Gastroesophageal sphincter (tissue), 3 donors: Measurements from ENCODE around the gene MAPK8IP3.

Experiments
- EP300 ChIP-seq: sonication (generic); formaldehyde crosslinking; IDR thresholded peaks from one replicate; pipeline ENCODE4 v1.6.1; 2017; ENCODE audit warnings: antibody characterized with exemption, mild to moderate bottlenecking
- POLR2A ChIP-seq, 2 donors: fragments of 450-650 bp; IDR thresholded peaks; one replicate each; pipeline ENCODE4 v1.6.1; 2017; ENCODE audit warnings: antibody characterized with exemption in 2 of 2, mild to moderate bottlenecking in 2 of 2, moderate library complexity in 1 of 2
- POLR2AphosphoS5 ChIP-seq: sonication (generic); formaldehyde crosslinking; IDR thresholded peaks from one replicate; pipeline ENCODE4 v1.6.1; 2017; ENCODE audit warnings: antibody characterized with exemption
- TF ChIP-seq, protein P1 (sequence below), 4 experiments: fragments of 200-600 bp in 2 of 4; fragments of 450-650 bp in 2 of 4; sonication (generic) in 1 of 4; IDR thresholded peaks; one replicate each; pipeline ENCODE4 v1.5.1; 2017 to 2019; ENCODE audit warnings: antibody characterized with exemption in 4 of 4, mild to moderate bottlenecking in 2 of 4, moderate library complexity in 2 of 4

DNA sequence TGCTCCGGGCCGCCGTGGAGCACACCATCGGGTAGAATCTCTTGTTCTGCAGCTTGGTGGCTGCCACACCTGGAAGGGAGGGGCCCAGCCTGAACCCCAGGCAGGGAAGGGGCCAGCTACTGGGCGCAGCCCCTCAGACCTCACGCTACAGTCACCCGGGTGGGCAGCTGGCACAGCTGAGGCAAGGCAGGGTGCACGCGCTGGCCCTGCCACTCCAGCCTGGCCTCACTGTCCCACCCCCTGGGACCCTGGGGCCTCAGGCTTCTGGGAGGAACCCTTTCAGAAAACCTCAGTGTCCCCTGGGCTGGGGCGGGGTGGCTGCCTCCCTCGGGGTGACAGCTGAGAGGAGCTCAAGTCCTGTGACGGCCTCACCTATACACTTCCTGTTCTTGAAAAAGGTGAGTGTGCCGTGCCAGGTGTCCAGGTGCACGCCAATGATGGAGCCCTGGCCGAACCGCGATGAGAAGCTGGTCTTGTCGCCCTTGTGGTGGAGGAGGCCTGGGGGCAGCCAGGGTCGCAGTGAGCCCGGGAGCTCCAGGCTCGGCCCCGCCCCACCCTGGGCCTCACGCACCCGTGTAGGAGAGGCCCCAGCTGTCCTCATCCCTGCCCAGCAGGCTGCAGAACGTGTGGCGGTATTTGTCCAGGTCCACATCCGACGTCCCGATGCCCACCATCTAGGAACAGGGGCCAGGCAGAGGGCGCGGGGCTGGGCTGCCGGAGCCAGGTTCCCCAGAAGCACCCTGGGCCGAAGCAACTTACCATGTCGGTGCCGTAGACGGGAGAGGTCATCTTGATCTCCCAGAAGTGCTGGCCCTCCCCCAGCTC lies 71.6 kb downstream of the MAPK8IP3 start:
- TF ChIP-seq, protein P1, sequence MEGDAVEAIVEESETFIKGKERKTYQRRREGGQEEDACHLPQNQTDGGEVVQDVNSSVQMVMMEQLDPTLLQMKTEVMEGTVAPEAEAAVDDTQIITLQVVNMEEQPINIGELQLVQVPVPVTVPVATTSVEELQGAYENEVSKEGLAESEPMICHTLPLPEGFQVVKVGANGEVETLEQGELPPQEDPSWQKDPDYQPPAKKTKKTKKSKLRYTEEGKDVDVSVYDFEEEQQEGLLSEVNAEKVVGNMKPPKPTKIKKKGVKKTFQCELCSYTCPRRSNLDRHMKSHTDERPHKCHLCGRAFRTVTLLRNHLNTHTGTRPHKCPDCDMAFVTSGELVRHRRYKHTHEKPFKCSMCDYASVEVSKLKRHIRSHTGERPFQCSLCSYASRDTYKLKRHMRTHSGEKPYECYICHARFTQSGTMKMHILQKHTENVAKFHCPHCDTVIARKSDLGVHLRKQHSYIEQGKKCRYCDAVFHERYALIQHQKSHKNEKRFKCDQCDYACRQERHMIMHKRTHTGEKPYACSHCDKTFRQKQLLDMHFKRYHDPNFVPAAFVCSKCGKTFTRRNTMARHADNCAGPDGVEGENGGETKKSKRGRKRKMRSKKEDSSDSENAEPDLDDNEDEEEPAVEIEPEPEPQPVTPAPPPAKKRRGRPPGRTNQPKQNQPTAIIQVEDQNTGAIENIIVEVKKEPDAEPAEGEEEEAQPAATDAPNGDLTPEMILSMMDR (IDR thresholded peaks at IDR 0.05) = no peak
- TF ChIP-seq POLR2A (IDR thresholded peaks at IDR 0.05) = no peak
- TF ChIP-seq POLR2AphosphoS5 = no peak
- no peak for TF ChIP-seq EP300
